ENCODE results near the gene SSTR4.
"Not testable (repeated sequence)": the region's sequence is repeated elsewhere in the genome, so short reads cannot be mapped to it uniquely, and the experiment has no call there.

The SSTR4 gene

GRCh38 chr20:23034721-23035671 is at the start of gene SSTR4:
SSTR4 (plus strand) TSS chr20:23035312; CDS start chr20:23035484, 172 bp downstream.
- DNase-seq: no peak

GRCh38 chr20:22986601-22987000 is 48.5 kb upstream of the SSTR4 start:
- no peak for DNase-seq

- DNase-seq: not testable (repeated sequence)
These were observed 43.7 kb upstream of the SSTR4 start for GRCh38 chr20:22991424-22991823.

- DNase-seq: no peak
These were observed 41.3 kb upstream of the SSTR4 start for GRCh38 chr20:22993823-22994222.

GRCh38 chr20:22995923-22996322 is 39.2 kb upstream of the SSTR4 start:
- DNase-seq: no peak

GRCh38 chr20:22998476-22998875 is 36.6 kb upstream of the SSTR4 start:
- no peak for DNase-seq

- DNase-seq: no peak
These were observed 35.4 kb upstream of the SSTR4 start for GRCh38 chr20:22999756-23000155.

- no peak for DNase-seq
These were observed 34.7 kb upstream of the SSTR4 start for GRCh38 chr20:23000232-23000947.

- DNase-seq: no peak
These were observed 32.8 kb upstream of the SSTR4 start for GRCh38 chr20:23002276-23002675.

- no peak for DNase-seq
These were observed 32.0 kb upstream of the SSTR4 start for GRCh38 chr20:23003077-23003635.

- no peak for DNase-seq
These were observed 31.1 kb upstream of the SSTR4 start for GRCh38 chr20:23003881-23004460.

GRCh38 chr20:23005776-23006175 is 29.3 kb upstream of the SSTR4 start:
- no peak for DNase-seq

GRCh38 chr20:23007462-23007861 is 27.6 kb upstream of the SSTR4 start:
- DNase-seq: no peak

GRCh38 chr20:23007886-23008655 is 27.0 kb upstream of the SSTR4 start:
- no peak for DNase-seq

GRCh38 chr20:23008667-23009066 is 26.4 kb upstream of the SSTR4 start:
- DNase-seq: no peak

GRCh38 chr20:23009636-23010035 is 25.5 kb upstream of the SSTR4 start:
- no peak for DNase-seq

- no peak for DNase-seq
These were observed 25.0 kb upstream of the SSTR4 start for GRCh38 chr20:23010096-23010495.

- DNase-seq: no peak
These were observed 23.9 kb upstream of the SSTR4 start for GRCh38 chr20:23011008-23011721.

- DNase-seq: no peak
These were observed 21.7 kb upstream of the SSTR4 start for GRCh38 chr20:23013429-23013828.

- DNase-seq: no peak
These were observed 17.6 kb upstream of the SSTR4 start for GRCh38 chr20:23017516-23017915.

- no peak for DNase-seq
These were observed 16.7 kb upstream of the SSTR4 start for GRCh38 chr20:23018432-23018831.

GRCh38 chr20:23018941-23019340 is 16.2 kb upstream of the SSTR4 start:
- no peak for DNase-seq

Measured in stimulated activated CD4-positive, alpha-beta T cell treated with anti-CD3 and anti-CD28 coated beads, Interleukin-15, amount 100 ng/mL, for 24 hours (primary cell).